Measurements from ENCODE around the gene F2R. TPM values are rescaled to one million over a fixed set of nuclear protein-coding genes. Genes with fewer than 3 reads are reported as not detected.

Gene F2R
- total RNA-seq, 1 donor from 2014 or later, result 18.6 TPM

GRCh38 chr5:76729373-76730290 lies 13.7 kb downstream of the F2R start:
- H3K4me3 ChIP-seq, result no peak overlapping the region
- TF ChIP-seq CTCF (IDR thresholded peaks at IDR 0.05), result no peak

GRCh38 chr5:76732405-76733048 lies 16.6 kb downstream of the F2R start:
- no peak for TF ChIP-seq CTCF (IDR thresholded peaks at IDR 0.05)
- Histone ChIP-seq H3K4me1 (no peaks in the 10 kb centered on the region), H3K4me3 (no peak overlapping the region), H3K9me3 (peaks cover 11% of the 10 kb centered on the region), H3K27ac (peak overlapping the region; percentile 20), H3K36me3 (peaks cover 9% of the 10 kb centered on the region), H3K27me3 (ENCODE audit: low read depth) (no peaks in the 10 kb centered on the region)
- ATAC-seq (peak; percentile 11 to 42), DNase-seq (no peak)
- intact Hi-C loops (cut with DNase I), result no loop called here

More at GRCh38 chr5:76729373-76730290, 13.7 kb downstream of the F2R start:
- DNase-seq (no peak), ATAC-seq (no peak)
- Histone ChIP-seq H3K36me3 (peaks cover 9% of the 10 kb centered on the region), H3K27ac (no peak overlapping the region), H3K9me3 (peaks cover 11% of the 10 kb centered on the region), H3K27me3 (ENCODE audit: low read depth) (no peaks in the 10 kb centered on the region), H3K4me1 (no peaks in the 10 kb centered on the region)
- intact Hi-C loops (cut with DNase I), result no loop called here

- Histone ChIP-seq H3K36me3 (peaks cover 9% of the 10 kb centered on the region), H3K27ac (peak overlapping the region; percentile 20), H3K4me3 (no peak overlapping the region), H3K4me1 (no peaks in the 10 kb centered on the region), H3K27me3 (ENCODE audit: low read depth) (no peaks in the 10 kb centered on the region), H3K9me3 (peaks cover 11% of the 10 kb centered on the region)
- ATAC-seq (peak; percentile 66 to 71), DNase-seq (no peak)
- intact Hi-C loops (cut with DNase I), result no loop called here
- no peak for TF ChIP-seq CTCF (IDR thresholded peaks at IDR 0.05)
Measured at GRCh38 chr5:76733049-76733417, 17.1 kb downstream of the F2R start.

GRCh38 chr5:76735762-76736545 lies 20.0 kb downstream of the F2R start:
- H3K27ac ChIP-seq, result no peak overlapping the region
- DNase-seq (no peak), ATAC-seq (no peak)
- no peaks in the 10 kb centered on the region for H3K27me3 ChIP-seq (ENCODE audit: low read depth)
- H3K9me3 ChIP-seq, result no peaks in the 10 kb centered on the region
- TF ChIP-seq CTCF (IDR thresholded peaks at IDR 0.05), result no peak
- H3K4me1 ChIP-seq, result peaks cover 5% of the 10 kb centered on the region
- intact Hi-C loops (cut with DNase I), result no loop called here
- H3K4me3 ChIP-seq, result no peak overlapping the region
- H3K36me3 ChIP-seq, result peaks cover 9% of the 10 kb centered on the region

Data from lower lobe of right lung (tissue), 2 donors.